Fibroblast of skin of left biceps (primary cell): ENCODE results near the gene KRTAP26-1.

Experiments
- DNase-seq, 2 experiments: peaks; one replicate each; pipeline ENCODE4 v3.0.0-alpha.2; 2013; ENCODE audit warnings: low read depth in 2 of 2

Gene KRTAP26-1

DNA sequence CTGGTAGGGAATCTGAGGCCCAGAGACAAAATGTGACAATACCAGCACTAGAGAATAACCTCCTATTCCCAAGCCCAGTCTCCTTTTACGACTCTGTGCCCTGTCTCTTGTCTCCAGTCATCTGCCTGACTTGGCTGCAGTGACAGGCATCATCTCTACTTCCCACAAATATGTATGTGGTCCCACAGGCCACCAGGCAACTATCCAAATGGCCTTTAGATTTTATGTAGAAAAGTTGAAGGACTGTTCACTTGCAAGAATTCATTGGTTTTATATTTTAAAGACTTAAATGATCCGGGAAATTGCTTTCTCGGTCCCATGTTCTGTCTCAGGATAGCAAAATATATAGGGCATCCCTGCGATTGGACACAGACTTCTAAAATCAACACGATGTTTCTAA lies 49.0 kb downstream of the KRTAP26-1 start:
- no peak for DNase-seq

DNA sequence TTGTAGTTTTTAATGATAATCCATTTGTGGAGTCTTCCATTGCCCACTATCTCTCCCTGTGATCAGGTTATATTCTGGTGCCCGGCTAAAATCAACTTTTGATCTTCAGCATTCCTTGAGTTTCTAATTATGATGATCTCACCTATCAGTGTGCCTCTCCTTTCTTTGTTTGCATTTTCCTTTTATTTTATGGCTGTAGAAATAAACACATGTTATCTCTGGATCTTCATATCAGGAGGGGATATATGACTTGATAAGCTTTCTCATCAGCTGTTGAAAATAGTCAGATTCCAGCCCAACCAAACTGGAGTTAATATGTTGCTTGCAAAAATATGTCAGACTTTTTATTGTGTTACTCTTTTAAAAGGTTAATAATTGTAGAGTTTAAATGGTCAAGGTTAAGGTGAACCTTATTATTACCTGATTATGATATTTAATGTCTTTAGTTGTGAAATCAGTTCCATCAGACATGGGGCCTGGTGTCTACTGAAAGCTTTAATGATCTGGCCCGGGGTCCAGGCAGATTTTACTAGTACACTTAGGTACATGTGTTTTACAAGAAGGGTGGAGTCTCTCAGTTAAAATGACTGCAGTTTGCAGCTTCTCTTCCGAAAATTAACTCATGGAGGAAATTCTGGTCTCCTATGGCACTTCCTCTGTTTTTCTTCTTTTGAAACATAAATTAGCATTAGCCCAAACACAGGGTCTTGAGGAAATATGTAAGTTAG lies 50.1 kb downstream of the KRTAP26-1 start:
- no peak for DNase-seq
